ENCODE data around the gene GNPDA1.

The GNPDA1 gene

DNA sequence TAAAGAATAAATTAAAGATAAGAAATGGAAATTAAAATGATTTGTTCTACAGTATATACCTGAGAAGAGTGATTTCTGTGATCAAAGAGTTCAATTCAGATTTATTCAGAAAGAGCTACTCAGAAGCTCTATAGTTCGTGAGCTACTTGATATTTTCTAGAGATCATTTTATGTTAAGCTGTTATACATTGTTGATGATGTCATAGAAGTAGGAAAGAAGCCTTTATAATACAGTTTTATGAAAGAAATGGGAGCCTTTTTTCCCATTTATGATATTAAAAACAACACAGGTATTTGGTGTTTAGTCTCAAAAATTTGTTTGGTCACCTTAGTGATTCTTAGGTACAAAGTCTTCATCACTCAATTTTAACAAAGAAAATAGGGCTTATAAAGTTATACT lies 23.1 kb downstream of the GNPDA1 start:
- H3K9me3 Mint-ChIP-seq, result no peaks in the 10 kb centered on the region
- no peaks in the 10 kb centered on the region for H3K4me1 Mint-ChIP-seq (ENCODE audit: low read depth)
- no peak overlapping the region for H3K4me3 Mint-ChIP-seq
- no peak overlapping the region for H3K27ac Mint-ChIP-seq
- no peaks in the 10 kb centered on the region for H3K27me3 Mint-ChIP-seq
- H3K36me3 Mint-ChIP-seq (ENCODE audit: low read depth), result peaks cover 62% of the 10 kb centered on the region

DNA sequence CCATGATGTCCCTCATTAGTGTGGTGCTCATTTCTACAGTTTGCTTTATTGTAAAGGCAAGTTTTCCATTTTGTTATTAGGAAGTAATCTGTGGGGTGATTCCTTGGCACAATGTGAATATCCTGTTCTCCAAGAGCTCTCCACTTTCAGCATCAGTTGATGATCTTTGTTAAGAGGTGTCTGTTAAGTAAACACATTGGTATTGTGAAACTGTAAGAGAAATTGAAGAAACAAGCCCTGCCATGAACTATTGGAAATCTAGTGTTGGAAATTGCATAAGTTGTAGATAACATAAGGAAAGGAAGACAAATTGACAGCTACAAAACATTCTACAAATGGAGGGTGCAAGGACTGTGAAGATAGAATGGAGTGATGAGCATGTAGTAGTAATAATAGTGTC lies 26.8 kb downstream of the GNPDA1 start:
- Mint-ChIP-seq H3K4me1 (ENCODE audit: low read depth) (no peaks in the 10 kb centered on the region), H3K4me3 (no peak overlapping the region)

DNA sequence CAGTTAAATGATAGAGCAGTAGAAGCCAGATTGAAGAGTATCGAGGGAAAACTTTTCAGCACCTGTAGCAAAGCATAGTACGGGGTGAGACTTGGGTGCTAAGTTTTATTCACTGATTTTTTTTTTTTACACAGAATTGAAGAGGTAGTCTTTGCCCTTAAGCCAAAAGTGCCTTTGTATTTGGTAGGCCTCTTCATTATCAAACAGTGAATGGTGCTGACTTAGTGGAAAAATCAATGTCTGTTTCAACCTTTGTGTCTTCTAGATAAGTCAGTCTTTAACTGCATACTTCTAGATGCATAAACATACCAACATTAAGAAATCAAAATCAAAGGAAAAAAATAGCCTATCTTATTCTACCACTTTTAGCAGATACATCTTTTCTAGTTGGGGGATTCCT lies 30.2 kb downstream of the GNPDA1 start:
- H3K36me3 Mint-ChIP-seq (ENCODE audit: low read depth), result peaks cover 80% of the 10 kb centered on the region
- no peaks in the 10 kb centered on the region for H3K4me1 Mint-ChIP-seq (ENCODE audit: low read depth)
- no peaks in the 10 kb centered on the region for H3K27me3 Mint-ChIP-seq
- no peak overlapping the region for H3K27ac Mint-ChIP-seq
- no peaks in the 10 kb centered on the region for H3K9me3 Mint-ChIP-seq
- H3K4me3 Mint-ChIP-seq, result no peak overlapping the region

More for the DNA sequence above, 26.8 kb downstream of the GNPDA1 start:
- no peaks in the 10 kb centered on the region for H3K9me3 Mint-ChIP-seq
- no peaks in the 10 kb centered on the region for H3K27me3 Mint-ChIP-seq
- H3K36me3 Mint-ChIP-seq (ENCODE audit: low read depth), result peaks cover 64% of the 10 kb centered on the region
- H3K27ac Mint-ChIP-seq, result no peak overlapping the region

DNA sequence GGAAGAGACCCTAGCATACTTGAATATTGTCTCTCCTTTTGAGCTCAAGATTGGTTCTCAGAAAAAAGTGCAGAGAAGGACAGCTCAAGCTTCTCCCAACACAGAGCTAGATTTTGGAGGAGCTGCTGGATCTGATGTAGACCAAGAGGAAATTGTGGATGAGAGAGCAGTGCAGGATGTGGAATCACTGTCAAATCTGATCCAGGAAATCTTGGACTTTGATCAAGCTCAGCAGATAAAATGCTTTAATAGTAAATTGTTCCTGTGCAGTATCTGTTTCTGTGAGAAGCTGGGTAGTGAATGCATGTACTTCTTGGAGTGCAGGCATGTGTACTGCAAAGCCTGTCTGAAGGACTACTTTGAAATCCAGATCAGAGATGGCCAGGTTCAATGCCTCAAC lies 34.4 kb downstream of the GNPDA1 start:
- H3K9me3 Mint-ChIP-seq, result no peaks in the 10 kb centered on the region
- H3K36me3 Mint-ChIP-seq (ENCODE audit: low read depth), result peaks cover 80% of the 10 kb centered on the region
- H3K4me1 Mint-ChIP-seq (ENCODE audit: low read depth), result peaks cover 24% of the 10 kb centered on the region
- H3K4me3 Mint-ChIP-seq, result no peak overlapping the region
- no peak overlapping the region for H3K27ac Mint-ChIP-seq
- H3K27me3 Mint-ChIP-seq, result no peaks in the 10 kb centered on the region

DNA sequence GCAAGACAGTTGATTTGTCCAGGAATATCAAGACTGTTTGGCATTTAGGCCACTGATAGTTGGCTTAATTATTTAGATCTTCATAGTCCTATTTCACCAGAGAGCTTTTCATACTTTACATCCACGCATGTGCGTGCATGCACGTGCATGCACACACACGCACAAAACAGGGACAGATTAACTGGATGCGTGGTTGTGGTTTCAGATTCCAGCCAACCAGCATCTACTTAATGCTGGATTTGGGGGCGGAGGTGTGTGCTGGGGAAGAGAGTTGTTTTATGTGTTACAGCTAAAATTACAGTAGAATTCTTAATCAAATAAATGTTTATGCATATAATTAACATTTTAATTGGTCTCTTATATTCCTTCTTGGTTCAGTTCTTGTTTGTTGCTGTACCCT lies 36.7 kb downstream of the GNPDA1 start:
- Mint-ChIP-seq H3K27ac (no peak overlapping the region), H3K36me3 (ENCODE audit: low read depth) (peaks cover 72% of the 10 kb centered on the region), H3K27me3 (no peaks in the 10 kb centered on the region), H3K4me1 (ENCODE audit: low read depth) (peaks cover 34% of the 10 kb centered on the region), H3K9me3 (no peaks in the 10 kb centered on the region), H3K4me3 (no peak overlapping the region)

DNA sequence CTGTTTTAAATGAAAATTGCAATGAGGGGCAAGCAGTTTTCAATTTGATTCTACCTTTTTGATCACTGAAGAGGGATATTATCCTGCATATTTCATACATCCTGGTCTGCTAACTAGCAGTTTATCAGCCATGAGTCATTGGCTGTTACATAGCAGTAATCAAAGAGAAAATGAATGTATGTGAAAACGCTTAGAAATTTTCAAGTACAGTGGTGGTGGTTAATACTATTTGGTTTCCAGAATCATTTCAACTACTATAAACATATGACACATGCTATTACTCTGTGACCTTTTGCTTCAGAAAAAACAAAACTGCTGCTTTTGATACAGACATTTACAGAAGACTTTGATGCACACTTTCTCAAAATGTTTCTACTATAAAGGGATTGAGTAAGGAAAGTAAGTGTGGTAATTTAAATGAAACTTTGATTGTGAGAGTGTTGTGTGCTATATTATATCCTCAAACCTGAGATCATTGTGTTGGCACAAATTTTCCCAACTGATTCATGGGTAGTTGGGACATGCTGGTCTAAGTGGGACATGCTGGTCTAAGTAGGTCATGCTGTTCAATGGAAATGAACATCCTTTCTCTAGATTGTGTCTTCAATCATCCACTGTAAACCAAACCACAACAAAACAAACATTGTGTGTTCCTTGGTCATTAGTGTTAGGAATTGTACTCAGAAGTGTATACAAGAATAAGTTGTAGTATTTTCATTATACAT lies 38.8 kb downstream of the GNPDA1 start:
- Mint-ChIP-seq H3K27me3 (no peaks in the 10 kb centered on the region), H3K4me3 (peak overlapping the region; percentile 53), H3K27ac (peak overlapping the region; percentile 85), H3K4me1 (ENCODE audit: low read depth) (peaks cover 51% of the 10 kb centered on the region), H3K9me3 (no peaks in the 10 kb centered on the region), H3K36me3 (ENCODE audit: low read depth) (peaks cover 60% of the 10 kb centered on the region)

DNA sequence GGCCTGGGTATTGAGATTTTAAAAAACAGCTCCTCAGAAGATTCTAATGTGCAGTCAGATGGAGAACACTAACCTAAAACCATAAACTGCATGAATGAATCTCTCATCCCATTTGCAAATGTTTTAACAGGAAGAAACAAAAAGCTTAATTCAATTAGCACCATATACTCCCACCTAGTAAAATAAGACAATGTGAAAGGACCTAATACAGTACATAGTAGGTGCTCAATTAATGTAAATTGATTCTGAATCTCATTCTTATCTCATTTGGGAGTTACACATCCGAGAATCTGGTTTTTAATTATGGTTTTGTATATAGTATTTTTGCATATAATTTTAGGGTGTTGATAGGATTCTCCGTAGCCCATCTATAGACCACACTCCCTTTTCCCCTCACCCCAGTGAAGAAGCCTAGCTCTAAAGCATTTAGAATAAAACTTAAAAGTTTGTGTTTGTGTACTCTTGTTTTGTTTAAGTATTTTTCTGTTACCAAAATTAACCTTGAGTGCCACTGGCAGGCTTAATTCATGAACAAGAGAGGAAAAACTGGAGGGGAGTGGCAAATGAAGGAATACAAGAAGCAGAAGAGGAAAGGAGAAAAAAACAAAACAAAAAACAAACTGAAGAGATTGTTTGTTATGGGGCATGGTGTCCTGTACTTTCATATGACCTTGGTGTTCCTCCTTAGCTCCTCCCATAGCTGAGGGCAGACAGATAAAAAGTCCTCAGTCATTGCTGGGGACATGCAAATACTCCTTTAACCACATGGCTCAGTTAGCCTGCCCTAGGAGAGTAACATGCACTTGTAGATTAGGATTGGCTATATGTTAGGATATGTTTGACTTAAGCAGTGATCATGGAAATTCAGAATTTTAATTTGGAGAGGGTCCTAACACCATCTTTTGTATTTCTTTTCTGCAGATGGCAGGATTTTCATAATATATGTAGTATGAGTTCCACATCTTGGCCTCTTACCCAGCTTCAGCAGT lies 42.8 kb downstream of the GNPDA1 start:
- H3K4me3 Mint-ChIP-seq, result peak overlapping the region; percentile 96
- no peaks in the 10 kb centered on the region for H3K27me3 Mint-ChIP-seq
- H3K27ac Mint-ChIP-seq, result peak overlapping the region; percentile 93

DNA sequence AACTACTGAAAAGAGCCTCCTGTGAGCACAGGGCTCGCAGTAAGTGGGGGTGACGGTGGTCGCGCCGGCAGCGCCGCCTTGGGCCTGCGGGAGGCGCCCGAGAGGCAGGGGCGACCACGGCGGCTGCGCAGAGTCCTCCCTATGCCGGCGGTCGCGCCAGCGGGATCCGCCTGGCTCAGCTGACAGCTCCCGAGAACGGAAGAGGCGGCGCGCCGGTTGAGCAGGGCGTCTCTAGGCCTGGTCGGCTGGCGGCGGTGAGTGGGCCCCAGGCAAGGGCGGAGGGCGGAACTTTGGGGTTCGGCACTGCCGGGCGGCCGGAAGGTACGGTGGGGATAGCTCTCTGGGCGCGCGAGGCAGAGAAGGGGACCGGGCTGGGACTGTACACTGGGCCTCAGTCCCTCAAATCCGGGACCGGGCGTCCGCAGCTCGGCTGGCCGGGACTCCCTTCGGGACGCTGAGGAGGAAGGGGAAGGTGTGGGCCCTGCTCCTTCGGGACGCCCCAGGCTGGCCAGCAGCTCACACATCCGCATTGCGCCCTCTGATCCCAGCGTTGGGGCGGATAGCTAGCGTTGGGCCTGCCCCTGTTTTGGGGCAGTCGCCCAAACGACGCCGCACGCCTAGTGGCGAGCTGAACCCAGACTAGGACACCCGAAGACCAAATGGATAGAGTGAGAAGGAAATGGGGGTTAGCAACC lies 43.8 kb downstream of the GNPDA1 start, which contains the start of gene RNF14:
Gene RNF14 (plus strand): TSS at position 192 of the 695 bp plus-strand sequence. CDS start 4,484 bp downstream, outside the sequence.
- H3K9me3 Mint-ChIP-seq, result no peaks in the 10 kb centered on the region
- H3K27ac Mint-ChIP-seq, result peak within 1 kb of the TSS; percentile 93
- H3K4me1 Mint-ChIP-seq (ENCODE audit: low read depth), result peaks cover 44% of the 10 kb centered on the region
- H3K4me3 Mint-ChIP-seq, result peak within 1 kb of the TSS; percentile 96
- H3K27me3 Mint-ChIP-seq, result no peaks in the 10 kb centered on the region
- H3K36me3 Mint-ChIP-seq (ENCODE audit: low read depth), result peaks cover 23% of the 10 kb centered on the region

More for the DNA sequence above, 42.8 kb downstream of the GNPDA1 start:
- Mint-ChIP-seq H3K36me3 (ENCODE audit: low read depth) (peaks cover 33% of the 10 kb centered on the region), H3K4me1 (ENCODE audit: low read depth) (peaks cover 54% of the 10 kb centered on the region), H3K9me3 (no peaks in the 10 kb centered on the region)

DNA sequence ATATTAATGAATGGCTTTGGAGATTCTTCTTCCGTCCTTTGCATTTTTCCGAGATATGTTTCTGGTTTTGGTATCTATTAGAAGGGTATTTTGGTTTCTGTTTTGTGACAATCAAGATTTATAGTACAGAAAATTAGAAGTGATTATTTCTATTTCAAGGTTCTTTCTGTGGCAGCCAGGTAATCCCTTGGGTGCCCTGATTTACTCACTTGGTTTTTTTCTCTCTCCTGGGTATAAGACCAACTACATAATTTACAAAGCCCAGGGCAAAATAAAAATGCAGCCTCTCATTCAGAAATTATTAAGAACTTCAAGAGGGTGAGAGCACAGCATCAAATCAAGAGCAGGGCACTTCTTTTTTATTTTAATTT lies 45.9 kb downstream of the GNPDA1 start:
- Mint-ChIP-seq H3K36me3 (ENCODE audit: low read depth) (peaks cover 5% of the 10 kb centered on the region), H3K4me3 (no peak overlapping the region), H3K9me3 (no peaks in the 10 kb centered on the region), H3K27ac (no peak overlapping the region), H3K27me3 (no peaks in the 10 kb centered on the region), H3K4me1 (ENCODE audit: low read depth) (peaks cover 32% of the 10 kb centered on the region)

DNA sequence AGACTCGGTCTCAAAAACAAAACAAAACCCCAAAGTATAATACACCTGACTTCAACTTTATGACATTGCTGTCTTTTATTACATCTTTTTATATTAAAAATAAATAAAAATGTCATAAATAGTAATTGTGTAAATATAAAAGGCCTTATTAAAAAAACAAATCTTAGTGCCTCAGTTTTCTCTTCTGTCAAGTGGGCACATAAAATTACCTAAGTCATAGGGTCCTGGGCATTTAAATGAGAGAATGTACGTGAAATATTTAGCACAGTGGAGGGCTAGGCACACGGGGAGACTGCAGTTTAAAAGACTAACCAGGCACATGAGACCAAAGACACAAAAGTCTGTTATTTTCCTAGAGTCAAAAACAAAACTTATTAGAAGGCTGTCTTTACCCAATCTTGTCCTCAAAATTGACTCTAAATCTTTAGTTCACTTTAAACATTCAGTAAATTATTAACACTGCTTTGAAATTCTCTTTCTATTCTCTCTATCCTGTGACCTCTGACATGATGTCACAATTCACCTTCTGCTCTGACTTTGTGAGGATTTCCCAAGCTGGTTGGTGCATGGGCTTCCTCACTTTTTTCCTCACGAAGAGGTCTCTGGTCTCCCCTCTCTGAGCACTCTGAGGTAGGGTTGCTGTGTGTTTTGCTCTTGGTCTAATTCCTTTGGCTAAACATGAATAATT lies 46.4 kb downstream of the GNPDA1 start:
- H3K27me3 Mint-ChIP-seq, result no peaks in the 10 kb centered on the region
- peaks cover 30% of the 10 kb centered on the region for H3K4me1 Mint-ChIP-seq (ENCODE audit: low read depth)
- no peaks in the 10 kb centered on the region for H3K9me3 Mint-ChIP-seq
- H3K36me3 Mint-ChIP-seq (ENCODE audit: low read depth), result peaks cover 4% of the 10 kb centered on the region
- no peak overlapping the region for H3K4me3 Mint-ChIP-seq
- H3K27ac Mint-ChIP-seq, result no peak overlapping the region

DNA sequence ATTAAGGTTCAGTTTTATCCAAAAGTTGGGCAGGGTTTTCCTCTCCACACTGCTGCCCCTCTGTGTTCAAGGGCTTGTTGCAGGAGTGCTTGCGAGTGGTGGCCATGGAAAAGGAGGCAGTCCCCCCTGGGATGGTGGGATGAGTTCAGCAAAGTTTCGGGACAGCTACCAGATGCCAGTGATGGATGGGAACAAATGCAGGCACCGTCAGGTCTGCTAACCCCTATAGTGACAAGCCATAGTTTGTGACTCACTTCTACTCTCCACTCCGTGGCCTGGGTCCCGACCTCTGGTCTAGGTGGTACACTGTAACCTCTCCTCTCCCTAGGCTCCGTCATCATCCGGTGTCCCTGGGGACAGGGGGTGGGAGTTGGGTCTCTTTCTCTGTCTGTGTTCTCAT lies 47.8 kb downstream of the GNPDA1 start:
- H3K36me3 Mint-ChIP-seq (ENCODE audit: low read depth), result no peaks in the 10 kb centered on the region
- H3K4me3 Mint-ChIP-seq, result no peak overlapping the region
- H3K4me1 Mint-ChIP-seq (ENCODE audit: low read depth), result peaks cover 33% of the 10 kb centered on the region
- no peak overlapping the region for H3K27ac Mint-ChIP-seq
- H3K9me3 Mint-ChIP-seq, result no peaks in the 10 kb centered on the region
- no peaks in the 10 kb centered on the region for H3K27me3 Mint-ChIP-seq

DNA sequence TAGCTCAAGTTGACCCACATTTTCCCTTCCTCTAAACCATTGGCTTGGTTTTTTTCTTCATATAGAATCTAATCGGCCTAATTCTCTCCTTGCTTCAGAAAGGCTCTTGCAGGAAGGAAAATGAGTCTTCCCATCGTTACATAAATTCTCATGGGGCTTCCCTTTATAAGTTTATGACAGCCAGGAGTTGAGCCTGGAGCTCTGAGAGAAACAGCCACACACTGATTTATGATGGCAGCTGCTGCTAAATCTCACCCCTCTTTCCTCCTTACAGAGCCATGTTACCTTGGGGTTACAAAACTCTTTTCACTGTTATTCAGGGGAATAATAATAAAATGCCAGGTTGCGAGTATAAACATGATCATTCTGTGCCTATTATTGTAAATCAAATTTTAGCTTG lies 49.1 kb downstream of the GNPDA1 start:
- H3K9me3 Mint-ChIP-seq, result no peaks in the 10 kb centered on the region
- H3K27ac Mint-ChIP-seq, result no peak overlapping the region
- H3K4me3 Mint-ChIP-seq, result no peak overlapping the region
- peaks cover 33% of the 10 kb centered on the region for H3K4me1 Mint-ChIP-seq (ENCODE audit: low read depth)
- H3K27me3 Mint-ChIP-seq, result no peaks in the 10 kb centered on the region
- no peaks in the 10 kb centered on the region for H3K36me3 Mint-ChIP-seq (ENCODE audit: low read depth)

DNA sequence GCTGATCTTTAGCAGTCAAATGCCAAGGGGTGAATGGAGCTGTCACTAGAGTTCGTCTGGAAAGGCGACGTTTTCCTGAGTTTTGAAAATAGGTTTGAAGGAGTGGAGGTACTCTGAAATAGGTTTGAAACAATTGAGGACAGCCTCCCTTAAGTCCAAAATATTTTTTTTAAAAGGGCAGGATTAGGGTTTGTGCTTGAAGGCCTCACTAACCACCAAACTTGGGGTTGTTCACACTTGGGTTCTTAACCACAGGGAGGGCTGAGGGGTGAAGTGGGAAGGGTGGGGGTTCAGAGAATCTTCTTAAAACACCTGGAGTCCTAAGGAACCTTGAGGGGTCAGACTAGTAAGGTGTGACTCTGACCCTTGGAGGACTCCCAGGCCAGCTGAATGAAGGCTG lies 51.4 kb downstream of the GNPDA1 start:
- no peaks in the 10 kb centered on the region for H3K36me3 Mint-ChIP-seq (ENCODE audit: low read depth)
- H3K9me3 Mint-ChIP-seq, result no peaks in the 10 kb centered on the region
- no peaks in the 10 kb centered on the region for H3K27me3 Mint-ChIP-seq
- peaks cover 40% of the 10 kb centered on the region for H3K4me1 Mint-ChIP-seq (ENCODE audit: low read depth)
- peak overlapping the region; percentile 84 for H3K27ac Mint-ChIP-seq
- no peak overlapping the region for H3K4me3 Mint-ChIP-seq
